Cardiac ventricle fibroblast (primary cell): ENCODE results near the gene SLC16A7. TPM values are rescaled to one million over a fixed set of nuclear protein-coding genes. Genes with fewer than 3 reads are reported as not detected.

Source experiments
- total RNA-seq: library from RNA; depleted of rRNA; stranded (reverse); fragments of >200 nt; gene quantifications from 2 replicates; pipeline ENCODE4 v1.2.3, GENCODE V29; 2015

SLC16A7 gene
- 7.9 and 10.7 TPM in 2 replicates for total RNA-seq

GRCh38 chr12:59595883-59596540 is at the start of gene SLC16A7:
Gene SLC16A7, plus strand, starts transcription at chr12:59596029. Its CDS starts 108,773 bp downstream, at chr12:59704802.

